Natural killer cell treated with Interleukin-12 subunit alpha and Interleukin-12 subunit beta and Interleukin-15 and Interleukin-18, amount 100 ng/mL, for 72 hours (primary cell): ENCODE measurements around the gene ENO3. TPM values are rescaled to one million over a fixed set of nuclear protein-coding genes. Genes with fewer than 3 reads are reported as not detected.

ENCODE experiments used
- ATAC-seq, 2 donors: fragments of 150-1000 bp; cut with Tn5 transposase in 1 of 2; sonication (Bioruptor Pico), chemical (Tn5 transposase) in 1 of 2; 2 replicates each; pipeline ENCODE4 v1.10.0; 2021
- DNase-seq: peaks from one replicate; pipeline ENCODE4 v3.0.0; 2022; ENCODE audit warnings: low spot score
- H3K27ac Mint-ChIP-seq, 2 donors: 1 replicate in 1 of 2; 2 replicates in 1 of 2; pipeline ENCODE4 v1.8.0; 2022; ENCODE audit warnings: mixed read lengths in 2 of 2, mild to moderate bottlenecking in 1 of 2, moderate library complexity in 1 of 2
- H3K27me3 Mint-ChIP-seq, 2 donors: 1 replicate in 1 of 2; 2 replicates in 1 of 2; pipeline ENCODE4 v1.8.0; 2022; ENCODE audit warnings: mixed read lengths in 2 of 2
- H3K36me3 Mint-ChIP-seq: one replicate; pipeline ENCODE4 v1.8.0; 2022; ENCODE audit warnings: mixed read lengths
- H3K4me1 Mint-ChIP-seq, 2 donors: 1 replicate in 1 of 2; 2 replicates in 1 of 2; pipeline ENCODE4 v1.8.0; 2022; ENCODE audit warnings: low read depth in 2 of 2, mixed read lengths in 2 of 2, mild to moderate bottlenecking in 1 of 2
- H3K4me3 Mint-ChIP-seq: one replicate; pipeline ENCODE4 v1.8.0; 2022; ENCODE audit warnings: mixed read lengths
- H3K9me3 Mint-ChIP-seq: 2 replicates; pipeline ENCODE4 v1.8.0; 2022; ENCODE audit warnings: mixed read lengths
- total RNA-seq, 2 donors: library from RNA; stranded (reverse); gene quantifications; one replicate each; pipeline ENCODE4 v1.2.3, GENCODE V29; 2022

Gene ENO3
- total RNA-seq, 2 donors from 2014 or later, result 8.7 to 26.1 TPM

DNA sequence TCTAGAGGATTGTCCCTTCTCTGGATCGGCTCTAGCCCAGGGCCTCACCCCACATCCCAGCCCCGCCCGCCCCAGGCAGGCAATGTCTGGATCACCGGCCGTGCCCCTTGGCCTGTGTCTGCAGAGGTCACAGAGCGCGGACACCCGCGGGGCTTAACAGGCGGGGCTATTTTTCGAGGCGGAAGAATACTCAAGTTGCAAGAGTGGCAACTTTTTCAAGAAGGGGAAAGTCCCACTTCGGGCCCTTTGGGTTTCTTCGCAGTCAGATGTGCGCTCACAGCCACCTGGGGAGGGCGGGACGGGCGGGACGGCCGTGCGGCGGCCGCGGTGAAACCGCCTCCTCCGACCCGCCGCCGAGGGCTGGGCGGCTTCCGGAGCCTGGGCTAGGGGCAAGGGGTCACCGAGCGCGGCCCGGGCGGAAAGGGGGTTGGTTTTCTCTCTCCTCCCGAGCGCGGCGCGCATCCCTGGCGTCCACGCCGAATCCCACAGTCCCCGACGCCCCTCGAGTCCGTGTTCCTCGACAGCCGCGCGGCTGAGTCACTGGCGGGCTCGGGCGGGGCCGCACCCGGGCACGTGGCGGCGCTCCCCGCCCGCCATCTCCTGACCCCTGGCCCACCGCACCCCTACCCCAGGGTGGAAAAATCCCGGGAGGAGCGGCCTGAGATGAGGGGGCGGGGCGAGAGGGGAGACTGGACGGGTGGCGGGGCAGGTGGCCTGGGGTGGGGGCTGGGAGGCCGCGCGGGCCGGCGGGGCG, 1.4 kb upstream of the ENO3 start:
- ATAC-seq (peak; percentile 57 to 63), DNase-seq (peak; percentile 90)
- Mint-ChIP-seq H3K4me3 (peak overlapping the region; percentile 100), H3K9me3 (no peaks in the 10 kb centered on the region), H3K36me3 (peaks cover 25% of the 10 kb centered on the region), H3K4me1 (peaks cover 40 to 44% of the 10 kb centered on the region in 2 donors), H3K27ac (peak overlapping the region; percentile 96), H3K27me3 (no peaks in the 10 kb centered on the region)

DNA sequence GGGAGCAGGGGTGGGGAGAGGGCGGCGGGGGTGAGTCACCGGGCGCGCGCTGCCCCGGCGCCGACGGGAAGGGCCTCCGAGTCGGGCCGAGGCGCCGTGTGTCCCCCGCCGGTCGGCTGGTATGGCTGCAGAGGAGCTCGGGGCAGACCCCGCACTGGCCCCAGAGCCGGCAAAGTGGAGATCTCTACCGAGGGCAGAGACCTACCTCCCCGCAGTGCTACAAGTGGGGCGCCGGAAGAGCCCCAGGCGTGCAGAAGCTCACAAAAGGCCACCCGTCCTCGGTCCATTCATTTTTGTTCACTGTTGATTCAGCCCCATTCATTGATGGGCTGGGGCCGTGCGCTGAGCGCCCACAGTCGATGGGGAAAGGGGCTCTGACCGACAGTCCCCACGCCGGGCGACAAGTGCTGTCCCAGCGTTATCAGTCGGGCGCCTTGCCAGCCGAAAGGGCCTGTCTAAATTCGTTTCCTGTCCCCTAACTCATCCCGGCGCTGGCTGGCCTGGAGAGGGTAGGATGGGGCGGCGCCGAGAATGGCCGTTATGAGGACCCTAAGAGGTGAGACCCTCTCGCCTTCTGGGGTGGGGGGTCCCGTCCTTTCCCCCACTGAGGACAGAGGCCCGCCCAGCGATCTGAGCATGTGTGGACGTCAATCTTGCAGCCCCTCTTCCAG, 709 bp upstream of the ENO3 start:
- peak overlapping the region; percentile 89 for H3K4me3 Mint-ChIP-seq
- H3K27me3 Mint-ChIP-seq, result no peaks in the 10 kb centered on the region
- H3K27ac Mint-ChIP-seq, result peak overlapping the region; percentile 78 to 96
- DNase-seq, result no peak
- ATAC-seq, result peak; percentile 25 to 31
- H3K4me1 Mint-ChIP-seq, result peaks cover 33 to 36% of the 10 kb centered on the region in 2 donors
- no peaks in the 10 kb centered on the region for H3K9me3 Mint-ChIP-seq
- H3K36me3 Mint-ChIP-seq, result peaks cover 19% of the 10 kb centered on the region

DNA sequence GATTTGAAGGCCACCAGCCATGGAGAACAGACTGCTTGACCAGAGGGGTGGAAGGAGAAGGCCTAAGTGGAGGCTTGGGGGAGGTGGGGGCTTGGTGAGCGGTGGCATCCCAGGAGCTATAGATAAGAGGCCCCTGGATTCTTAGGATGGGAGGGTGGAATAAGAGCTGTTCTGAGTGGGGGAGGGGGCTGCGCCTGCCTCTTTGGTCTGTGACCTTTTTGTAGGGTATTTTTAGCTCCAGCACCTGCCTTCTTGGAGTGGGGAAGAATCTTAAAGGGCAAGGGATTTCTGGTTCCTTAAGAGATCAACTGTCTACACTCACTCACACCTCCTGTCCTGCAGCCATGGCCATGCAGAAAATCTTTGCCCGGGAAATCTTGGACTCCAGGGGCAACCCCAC, 567 bp downstream of the ENO3 start:
- Mint-ChIP-seq H3K36me3 (peaks cover 7% of the 10 kb centered on the region), H3K4me3 (peak overlapping the region; percentile 89), H3K27me3 (no peaks in the 10 kb centered on the region), H3K4me1 (peaks cover 25 to 30% of the 10 kb centered on the region in 2 donors), H3K27ac (peak overlapping the region; percentile 78 to 96), H3K9me3 (no peaks in the 10 kb centered on the region)
- DNase-seq (no peak), ATAC-seq (no peak)

DNA sequence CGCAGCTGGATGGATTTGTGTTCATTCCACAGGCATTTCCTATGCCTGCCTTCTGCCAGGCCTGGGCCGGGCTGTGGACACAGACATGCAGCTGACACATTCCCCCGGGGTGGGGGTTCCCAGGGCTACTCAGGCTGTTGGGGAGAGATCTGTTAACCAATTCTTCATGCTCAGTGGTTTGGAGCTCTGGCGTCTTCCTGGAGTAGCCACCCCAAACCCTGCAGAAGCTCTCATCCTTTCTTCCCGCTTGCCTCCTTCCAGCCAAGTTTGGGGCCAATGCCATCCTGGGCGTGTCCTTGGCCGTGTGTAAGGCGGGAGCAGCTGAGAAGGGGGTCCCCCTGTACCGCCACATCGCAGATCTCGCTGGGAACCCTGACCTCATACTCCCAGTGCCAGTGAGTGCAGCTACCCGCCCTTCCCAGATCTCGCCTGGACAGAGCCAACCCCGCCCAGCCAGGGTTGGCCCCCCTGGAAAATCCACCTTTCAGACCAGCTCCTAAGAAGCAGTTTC, 2.6 kb downstream of the ENO3 start:
- peaks cover 18 to 28% of the 10 kb centered on the region in 2 donors for H3K4me1 Mint-ChIP-seq
- ATAC-seq, result no peak
- DNase-seq, result no peak
- peak overlapping the region; percentile 13 for H3K4me3 Mint-ChIP-seq
- no peaks in the 10 kb centered on the region for H3K9me3 Mint-ChIP-seq
- H3K36me3 Mint-ChIP-seq, result no peaks in the 10 kb centered on the region
- H3K27me3 Mint-ChIP-seq, result no peaks in the 10 kb centered on the region
- no peak overlapping the region for H3K27ac Mint-ChIP-seq

DNA sequence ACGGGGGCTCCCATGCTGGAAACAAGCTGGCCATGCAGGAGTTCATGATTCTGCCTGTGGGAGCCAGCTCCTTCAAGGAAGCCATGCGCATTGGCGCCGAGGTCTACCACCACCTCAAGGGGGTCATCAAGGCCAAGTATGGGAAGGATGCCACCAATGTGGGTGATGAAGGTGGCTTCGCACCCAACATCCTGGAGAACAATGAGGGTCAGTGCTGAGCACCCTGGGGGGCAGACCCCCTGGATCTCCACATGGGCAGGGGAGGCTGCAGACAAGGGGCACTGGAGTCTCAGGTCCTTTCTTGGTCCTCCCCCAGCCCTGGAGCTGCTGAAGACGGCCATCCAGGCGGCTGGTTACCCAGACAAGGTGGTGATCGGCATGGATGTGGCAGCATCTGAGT, 4.2 kb downstream of the ENO3 start:
- Mint-ChIP-seq H3K4me1 (peaks cover 14 to 25% of the 10 kb centered on the region in 2 donors), H3K4me3 (no peak overlapping the region), H3K9me3 (no peaks in the 10 kb centered on the region), H3K27me3 (no peaks in the 10 kb centered on the region), H3K27ac (no peak overlapping the region), H3K36me3 (no peaks in the 10 kb centered on the region)
- DNase-seq (no peak), ATAC-seq (no peak)

DNA sequence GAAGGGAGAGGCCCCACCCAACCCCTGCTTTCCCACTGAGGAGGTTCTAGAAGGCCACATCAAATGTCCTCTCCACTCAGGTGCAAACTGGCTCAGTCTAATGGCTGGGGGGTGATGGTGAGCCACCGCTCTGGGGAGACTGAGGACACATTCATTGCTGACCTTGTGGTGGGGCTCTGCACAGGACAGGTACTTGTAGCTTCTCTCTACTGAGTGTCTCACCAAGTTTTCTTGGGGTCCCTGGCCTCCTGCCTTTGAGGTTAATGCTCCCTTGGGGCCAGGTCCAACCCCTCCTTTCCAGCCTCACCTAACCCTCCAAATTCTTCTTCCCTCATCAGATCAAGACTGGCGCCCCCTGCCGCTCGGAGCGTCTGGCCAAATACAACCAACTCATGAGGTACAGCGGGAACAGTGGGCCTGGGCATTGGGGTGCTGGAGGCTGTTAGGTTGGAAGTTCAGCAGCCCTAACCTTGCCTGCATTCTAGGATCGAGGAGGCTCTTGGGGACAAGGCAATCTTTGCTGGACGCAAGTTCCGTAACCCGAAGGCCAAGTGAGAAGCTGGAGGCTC, 5.7 kb downstream of the ENO3 start:
- DNase-seq, result no peak
- Mint-ChIP-seq H3K27ac (peak overlapping the region in 1 of 2 donors; percentile 56), H3K4me1 (peaks cover 0 to 13% of the 10 kb centered on the region in 2 donors), H3K27me3 (no peaks in the 10 kb centered on the region), H3K36me3 (no peaks in the 10 kb centered on the region), H3K4me3 (no peak overlapping the region), H3K9me3 (no peaks in the 10 kb centered on the region)
- no peak for ATAC-seq

DNA sequence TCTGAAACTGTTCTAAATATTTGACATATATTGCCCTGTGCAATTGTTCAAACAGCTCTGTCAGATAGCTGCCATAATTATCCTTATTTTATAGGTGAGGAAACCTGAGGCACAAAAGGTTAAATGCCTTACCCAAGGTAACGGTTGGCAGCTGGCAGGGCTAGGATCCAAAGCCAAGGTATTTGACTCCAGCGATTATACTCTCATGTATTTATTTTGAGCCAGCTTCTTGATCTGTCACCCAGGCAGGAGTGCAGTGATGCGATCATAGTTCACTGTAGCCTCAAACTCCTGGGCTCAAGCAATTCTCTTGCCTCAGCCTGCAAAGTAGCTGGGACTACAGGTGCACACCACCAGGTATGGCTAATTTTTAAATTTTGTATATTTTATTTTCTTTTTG, 7.2 kb downstream of the ENO3 start:
- Mint-ChIP-seq H3K4me3 (no peak overlapping the region), H3K36me3 (no peaks in the 10 kb centered on the region), H3K27ac (no peak overlapping the region), H3K9me3 (no peaks in the 10 kb centered on the region), H3K27me3 (no peaks in the 10 kb centered on the region), H3K4me1 (peaks cover 0 to 13% of the 10 kb centered on the region in 2 donors)
- DNase-seq, result no peak
- no peak for ATAC-seq

DNA sequence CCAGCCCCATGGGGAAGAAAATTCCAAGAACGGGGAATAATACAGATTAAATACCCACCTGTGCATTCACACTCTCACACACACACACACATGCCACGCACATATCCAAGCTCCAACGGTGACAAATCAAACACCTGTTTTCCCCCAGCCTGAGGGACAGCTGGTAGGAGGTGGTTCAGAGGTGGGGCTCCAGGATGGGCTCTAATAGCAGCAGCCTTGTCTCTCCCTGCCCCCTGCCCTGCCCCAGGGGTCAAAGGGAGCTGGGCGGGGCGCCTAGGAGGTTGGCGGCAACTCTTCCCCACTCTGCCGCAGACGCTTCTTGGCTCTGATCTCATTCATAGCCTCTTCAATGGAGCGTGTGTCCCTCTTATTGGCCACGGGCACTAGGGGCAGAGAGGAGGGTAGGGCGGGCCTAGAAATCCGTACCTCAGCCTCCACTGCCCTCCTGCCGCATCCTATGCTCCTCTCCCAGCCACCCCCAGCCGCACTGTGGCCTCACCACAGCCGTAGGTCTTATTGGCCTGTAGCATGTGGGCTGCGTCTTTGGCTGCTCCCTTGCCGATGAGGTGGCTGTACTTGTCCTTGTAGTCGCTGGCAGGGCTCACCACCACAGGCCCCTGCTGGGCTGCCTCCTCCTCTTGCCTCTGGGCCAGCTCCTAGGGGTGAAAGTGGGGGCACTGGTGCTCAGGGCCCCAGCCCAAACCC, 8.5 kb downstream of the ENO3 start:
- H3K9me3 Mint-ChIP-seq, result no peaks in the 10 kb centered on the region
- H3K4me1 Mint-ChIP-seq, result peaks cover 0 to 10% of the 10 kb centered on the region in 2 donors
- peak overlapping the region in 1 of 2 donors; percentile 13 for H3K27ac Mint-ChIP-seq
- no peaks in the 10 kb centered on the region for H3K27me3 Mint-ChIP-seq
- no peak overlapping the region for H3K4me3 Mint-ChIP-seq
- H3K36me3 Mint-ChIP-seq, result no peaks in the 10 kb centered on the region
- ATAC-seq, result no peak
- DNase-seq, result no peak

DNA sequence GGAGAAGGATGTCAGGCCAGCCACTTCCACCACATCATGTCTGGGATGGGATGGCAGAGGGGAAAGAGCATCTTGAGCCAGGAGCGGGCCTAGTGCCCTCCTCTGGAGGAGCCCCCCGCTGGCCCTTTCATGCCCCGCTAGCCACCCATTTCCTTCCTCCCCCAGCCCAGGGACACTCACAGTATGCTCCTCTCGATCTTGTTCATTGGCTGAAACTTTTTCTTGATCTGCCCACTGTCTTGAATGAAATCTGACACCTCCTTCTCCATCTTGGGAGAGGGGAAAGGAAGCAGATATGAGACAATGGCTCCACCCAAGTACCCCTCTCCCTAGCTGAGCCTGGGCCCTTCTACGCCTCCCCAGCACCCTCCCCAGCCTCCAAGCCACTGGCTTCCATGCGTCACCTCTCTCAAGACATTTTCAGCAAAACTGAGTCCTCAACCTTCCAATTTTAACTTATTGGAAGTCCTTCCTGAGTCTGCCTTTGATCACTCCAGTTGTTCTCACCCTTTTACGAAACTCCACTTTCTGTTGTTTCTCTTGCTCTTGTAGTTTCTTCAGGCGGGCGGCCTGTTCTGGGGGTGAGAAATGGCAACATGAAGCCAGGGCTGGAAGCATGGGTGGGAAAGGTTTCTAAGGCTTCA, 9.5 kb downstream of the ENO3 start:
- H3K4me3 Mint-ChIP-seq, result no peak overlapping the region
- no peak overlapping the region for H3K27ac Mint-ChIP-seq
- no peaks in the 10 kb centered on the region for H3K27me3 Mint-ChIP-seq
- peaks cover 2 to 14% of the 10 kb centered on the region in 2 donors for H3K4me1 Mint-ChIP-seq
- H3K36me3 Mint-ChIP-seq, result no peaks in the 10 kb centered on the region
- DNase-seq, result no peak
- ATAC-seq, result no peak
- no peaks in the 10 kb centered on the region for H3K9me3 Mint-ChIP-seq

DNA sequence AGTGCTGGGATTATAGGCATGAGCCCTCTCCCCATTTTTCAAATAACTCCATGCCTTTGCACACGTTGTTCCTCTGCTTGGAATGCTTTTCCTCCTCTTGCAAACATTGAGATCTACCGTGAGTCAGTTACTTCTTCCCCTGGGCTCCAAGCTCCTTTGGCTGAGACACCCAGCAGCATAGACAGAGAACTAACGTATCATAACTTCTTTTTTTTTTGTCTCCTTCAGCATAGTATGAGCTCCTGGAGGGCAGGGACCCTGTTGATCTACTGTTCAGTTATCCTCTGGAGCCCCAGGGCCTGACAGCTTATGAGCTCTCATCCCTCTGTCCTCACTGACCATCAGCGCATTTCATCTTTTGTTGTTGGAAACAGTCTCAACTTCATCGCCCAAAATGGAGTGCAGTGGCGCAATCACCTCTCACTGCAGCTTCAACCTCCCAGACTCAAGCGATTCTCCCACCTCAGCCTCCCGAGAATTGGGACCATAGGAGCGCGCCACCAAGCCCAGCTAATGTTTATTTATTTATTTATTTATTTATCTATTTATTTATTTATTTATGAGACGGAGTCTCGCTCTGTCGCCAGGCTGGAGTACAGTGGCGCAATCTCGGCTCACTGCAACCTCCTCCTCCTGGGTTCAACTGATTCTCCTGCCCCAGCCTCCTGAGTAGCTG, 14.5 kb downstream of the ENO3 start:
- DNase-seq, result no peak
- H3K9me3 Mint-ChIP-seq, result no peaks in the 10 kb centered on the region

DNA sequence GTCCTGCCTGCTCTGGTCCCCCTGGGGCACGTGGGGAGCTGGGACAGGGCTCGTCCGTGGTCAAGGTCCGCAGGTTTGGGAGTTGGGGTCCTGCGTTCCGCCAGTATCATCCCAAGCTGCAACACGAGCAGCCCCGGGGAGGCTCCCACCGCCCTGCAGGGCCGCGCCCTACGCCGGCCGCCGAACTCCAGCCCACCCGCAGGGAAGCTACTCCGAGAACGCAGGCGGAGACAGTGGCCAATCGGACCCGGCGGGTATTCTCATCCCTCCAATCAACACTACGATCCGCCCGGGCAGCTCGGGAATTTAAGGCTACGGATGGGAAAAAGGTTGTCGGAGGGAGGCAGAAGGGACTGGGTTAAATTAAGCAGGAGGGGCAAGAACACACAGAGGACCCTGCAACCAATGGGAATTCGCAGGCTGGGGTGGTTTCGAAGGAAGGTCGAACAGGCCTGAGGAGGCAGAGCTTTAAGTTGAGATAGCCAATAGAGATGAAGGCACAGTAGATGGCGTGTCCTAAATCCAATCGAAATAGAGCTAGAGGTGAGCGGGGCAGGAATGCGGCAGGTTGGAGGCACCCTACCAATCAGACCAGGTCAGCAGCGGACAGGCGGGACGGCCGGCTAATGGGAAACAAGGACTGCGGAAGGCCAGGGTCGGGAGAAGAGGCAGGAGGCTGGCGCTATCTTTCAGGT, 16.1 kb downstream of the ENO3 start:
- peaks cover 17 to 18% of the 10 kb centered on the region in 2 donors for H3K4me1 Mint-ChIP-seq
- H3K4me3 Mint-ChIP-seq, result no peak overlapping the region
- no peaks in the 10 kb centered on the region for H3K9me3 Mint-ChIP-seq
- peak; percentile 91 to 95 for ATAC-seq
- no peak overlapping the region for H3K27ac Mint-ChIP-seq
- no peaks in the 10 kb centered on the region for H3K27me3 Mint-ChIP-seq
- H3K36me3 Mint-ChIP-seq, result no peaks in the 10 kb centered on the region
- DNase-seq, result peak; percentile 99

More for the DNA sequence above, 14.5 kb downstream of the ENO3 start:
- no peak overlapping the region for H3K4me3 Mint-ChIP-seq
- no peaks in the 10 kb centered on the region for H3K27me3 Mint-ChIP-seq
- no peak for ATAC-seq
- peaks cover 12 to 13% of the 10 kb centered on the region in 2 donors for H3K4me1 Mint-ChIP-seq
- H3K36me3 Mint-ChIP-seq, result no peaks in the 10 kb centered on the region
- H3K27ac Mint-ChIP-seq, result no peak overlapping the region
